CD4-positive, CD25-positive, alpha-beta regulatory T cell (primary cell): ENCODE data around the gene HOXB9. TPM values are rescaled to one million over a fixed set of nuclear protein-coding genes. Genes with fewer than 3 reads are reported as not detected.

Source experiments
- ATAC-seq, 2 donors: fragments of 150-1000 bp; cut with Tn5 transposase; one replicate each; pipeline ENCODE4 v1.10.0; 2021; ENCODE audit warnings: low read depth in 2 of 2, moderate number of reproducible peaks in 2 of 2, moderate library complexity in 1 of 2
- DNase-seq, 3 donors: peaks; one replicate each; pipeline versions ENCODE4 v3.0.0 to v3.0.0-alpha.2; 2012 to 2022; ENCODE audit warnings: mixed read lengths in 1 of 3
- H3K27ac ChIP-seq: one replicate; pipeline ENCODE4 v1.7.0; 2013; ENCODE audit warnings: mild to moderate bottlenecking, low read length; ENCODE audit not compliant: insufficient read depth, poor library complexity, severe bottlenecking
- H3K27me3 ChIP-seq: one replicate; pipeline ENCODE4 v1.7.0; 2013; ENCODE audit warnings: low read length; ENCODE audit not compliant: control insufficient read depth, insufficient read depth
- H3K36me3 ChIP-seq: one replicate; pipeline ENCODE4 v1.7.0; 2013; ENCODE audit warnings: mild to moderate bottlenecking, low read length, moderate library complexity; ENCODE audit not compliant: control insufficient read depth, insufficient read depth
- H3K4me1 ChIP-seq: 2 replicates; pipeline ENCODE4 v1.7.0; 2013; ENCODE audit warnings: mild to moderate bottlenecking, low read length; ENCODE audit not compliant: insufficient read depth, control insufficient read depth, poor library complexity, severe bottlenecking
- H3K4me3 ChIP-seq: one replicate; pipeline ENCODE4 v1.7.0; 2013; ENCODE audit warnings: low read depth, mild to moderate bottlenecking, low read length, moderate library complexity
- H3K9me3 ChIP-seq, 2 experiments: 1 replicate in 1 of 2; 2 replicates in 1 of 2; pipeline ENCODE4 v1.7.0; 2013; ENCODE audit warnings: low read length in 2 of 2, mild to moderate bottlenecking in 1 of 2, moderate library complexity in 1 of 2; ENCODE audit not compliant: control insufficient read depth in 2 of 2
- H3K27ac Mint-ChIP-seq, 3 donors: one replicate each; pipeline ENCODE4 v1.8.0; 2020 to 2022; ENCODE audit warnings: mild to moderate bottlenecking in 3 of 3, mixed read lengths in 3 of 3, moderate library complexity in 2 of 3
- H3K27me3 Mint-ChIP-seq: one replicate; pipeline ENCODE4 v1.8.0; 2022; ENCODE audit warnings: mild to moderate bottlenecking, mixed read lengths
- H3K36me3 Mint-ChIP-seq: one replicate; pipeline ENCODE4 v1.8.0; 2020; ENCODE audit warnings: mixed read lengths
- H3K4me1 Mint-ChIP-seq, 4 donors: one replicate each; pipeline ENCODE4 v1.8.0; 2020 to 2022; ENCODE audit warnings: mixed read lengths in 4 of 4, mild to moderate bottlenecking in 1 of 4
- H3K4me3 Mint-ChIP-seq, 4 donors: one replicate each; pipeline ENCODE4 v1.8.0; 2020 to 2022; ENCODE audit warnings: mild to moderate bottlenecking in 4 of 4, mixed read lengths in 4 of 4, moderate library complexity in 3 of 4
- H3K9me3 Mint-ChIP-seq, 7 donors: one replicate each; pipeline ENCODE4 v1.8.0; 2020 to 2022; ENCODE audit warnings: mixed read lengths in 7 of 7, mild to moderate bottlenecking in 3 of 7, moderate library complexity in 2 of 7
- polyA plus RNA-seq, 4 donors: library from polyadenylated mRNA; unstranded; fragments of 300-500 nt; fragmentation: Illumina TruSeq; gene quantifications; one replicate each; pipeline ENCODE4 v1.2.3, GENCODE V29; 2021
- total RNA-seq: library from RNA; stranded (reverse); gene quantifications from one replicate; pipeline ENCODE4 v1.2.3, GENCODE V29; 2022

HOXB9 gene
- total and polyA plus RNA-seq, 5 donors from 2014 or later = 0.25 TPM; not detected in 4

- H3K27me3 ChIP-seq = peaks cover 44% of the 10 kb centered on the region
- H3K4me3 Mint-ChIP-seq = no peak overlapping the region
- no peaks in the 10 kb centered on the region for H3K9me3 Mint-ChIP-seq
- ATAC-seq (no peak), DNase-seq (no peak)
- H3K4me1 Mint-ChIP-seq = peaks cover 8 to 52% (median 37%) of the 10 kb centered on the region in 4 donors
- H3K27ac Mint-ChIP-seq = no peak overlapping the region
- no peaks in the 10 kb centered on the region for H3K36me3 Mint-ChIP-seq
- H3K4me3 ChIP-seq = no peak overlapping the region
- H3K9me3 ChIP-seq = no peaks in the 10 kb centered on the region
- peaks cover 44% of the 10 kb centered on the region for H3K4me1 ChIP-seq
- no peaks in the 10 kb centered on the region for H3K36me3 ChIP-seq
- no peak overlapping the region for H3K27ac ChIP-seq
- peaks cover 88% of the 10 kb centered on the region for H3K27me3 Mint-ChIP-seq
Observed at GRCh38 chr17:48594538-48595277, 31.4 kb downstream of the HOXB9 start.

GRCh38 chr17:48593840-48594537, 32.2 kb downstream of the HOXB9 start:
- Histone ChIP-seq H3K4me1 (peaks cover 44% of the 10 kb centered on the region), H3K27me3 (peaks cover 39% of the 10 kb centered on the region), H3K36me3 (no peaks in the 10 kb centered on the region), H3K27ac (no peak overlapping the region), H3K9me3 (no peaks in the 10 kb centered on the region), H3K4me3 (peak overlapping the region; percentile 70)
- Mint-ChIP-seq H3K9me3 (no peaks in the 10 kb centered on the region), H3K4me3 (peak overlapping the region; percentile 36 to 86 (median 79)), H3K27ac (no peak overlapping the region), H3K4me1 (peaks cover 8 to 53% (median 37%) of the 10 kb centered on the region in 4 donors), H3K27me3 (peaks cover 88% of the 10 kb centered on the region), H3K36me3 (no peaks in the 10 kb centered on the region)
- DNase-seq (peak; percentile 71 to 79 (median 77)), ATAC-seq (peak; percentile 65 to 72)

GRCh38 chr17:48593126-48593829, 32.9 kb downstream of the HOXB9 start, which contains the start of gene HOXB5:
HOXB5 (minus strand) TSS chr17:48593779; CDS start chr17:48593682, 97 bp downstream.
- Histone ChIP-seq H3K4me3 (peak within 1 kb of the TSS; percentile 70), H3K27ac (no peak within 1 kb of the TSS), H3K4me1 (peaks cover 42% of the 10 kb centered on the region), H3K9me3 (no peaks in the 10 kb centered on the region), H3K27me3 (peaks cover 39% of the 10 kb centered on the region), H3K36me3 (no peaks in the 10 kb centered on the region)
- ATAC-seq (peak in 1 of 2 donors; percentile 17), DNase-seq (peak in 1 of 3 donors; percentile 33)
- no peak within 1 kb of the TSS for H3K27ac Mint-ChIP-seq
- H3K9me3 Mint-ChIP-seq = no peaks in the 10 kb centered on the region
- H3K4me3 Mint-ChIP-seq = peak within 1 kb of the TSS; percentile 80 to 91 (median 84)
- no peaks in the 10 kb centered on the region for H3K36me3 Mint-ChIP-seq
- H3K4me1 Mint-ChIP-seq = peaks cover 8 to 48% (median 33%) of the 10 kb centered on the region in 4 donors
- H3K27me3 Mint-ChIP-seq = peaks cover 88% of the 10 kb centered on the region

GRCh38 chr17:48592577-48592976, 33.6 kb downstream of the HOXB9 start:
- Mint-ChIP-seq H3K4me1 (peaks cover 4 to 42% (median 27%) of the 10 kb centered on the region in 4 donors), H3K36me3 (no peaks in the 10 kb centered on the region), H3K4me3 (peak overlapping the region; percentile 80 to 91 (median 84)), H3K9me3 (no peaks in the 10 kb centered on the region), H3K27me3 (peaks cover 88% of the 10 kb centered on the region), H3K27ac (no peak overlapping the region)
- no peak for DNase-seq
- no peak overlapping the region for H3K27ac ChIP-seq
- H3K4me1 ChIP-seq = peaks cover 35% of the 10 kb centered on the region
- ATAC-seq = no peak
- no peaks in the 10 kb centered on the region for H3K9me3 ChIP-seq
- H3K36me3 ChIP-seq = no peaks in the 10 kb centered on the region
- peaks cover 40% of the 10 kb centered on the region for H3K27me3 ChIP-seq
- no peak overlapping the region for H3K4me3 ChIP-seq

- no peaks in the 10 kb centered on the region for H3K36me3 Mint-ChIP-seq
- H3K9me3 Mint-ChIP-seq = no peaks in the 10 kb centered on the region
- H3K36me3 ChIP-seq = no peaks in the 10 kb centered on the region
- ATAC-seq (no peak), DNase-seq (no peak)
- no peak overlapping the region for H3K27ac Mint-ChIP-seq
- peaks cover 4 to 37% (median 24%) of the 10 kb centered on the region in 4 donors for H3K4me1 Mint-ChIP-seq
- H3K27me3 ChIP-seq = peaks cover 44% of the 10 kb centered on the region
- H3K4me3 Mint-ChIP-seq = peak overlapping the region in 2 of 4 donors; percentile 16 to 65
- H3K27me3 Mint-ChIP-seq = peaks cover 88% of the 10 kb centered on the region
- no peak overlapping the region for H3K27ac ChIP-seq
- H3K4me1 ChIP-seq = peaks cover 30% of the 10 kb centered on the region
- H3K4me3 ChIP-seq = no peak overlapping the region
- H3K9me3 ChIP-seq = no peaks in the 10 kb centered on the region
Observed at GRCh38 chr17:48592057-48592514, 34.1 kb downstream of the HOXB9 start.

DNA sequence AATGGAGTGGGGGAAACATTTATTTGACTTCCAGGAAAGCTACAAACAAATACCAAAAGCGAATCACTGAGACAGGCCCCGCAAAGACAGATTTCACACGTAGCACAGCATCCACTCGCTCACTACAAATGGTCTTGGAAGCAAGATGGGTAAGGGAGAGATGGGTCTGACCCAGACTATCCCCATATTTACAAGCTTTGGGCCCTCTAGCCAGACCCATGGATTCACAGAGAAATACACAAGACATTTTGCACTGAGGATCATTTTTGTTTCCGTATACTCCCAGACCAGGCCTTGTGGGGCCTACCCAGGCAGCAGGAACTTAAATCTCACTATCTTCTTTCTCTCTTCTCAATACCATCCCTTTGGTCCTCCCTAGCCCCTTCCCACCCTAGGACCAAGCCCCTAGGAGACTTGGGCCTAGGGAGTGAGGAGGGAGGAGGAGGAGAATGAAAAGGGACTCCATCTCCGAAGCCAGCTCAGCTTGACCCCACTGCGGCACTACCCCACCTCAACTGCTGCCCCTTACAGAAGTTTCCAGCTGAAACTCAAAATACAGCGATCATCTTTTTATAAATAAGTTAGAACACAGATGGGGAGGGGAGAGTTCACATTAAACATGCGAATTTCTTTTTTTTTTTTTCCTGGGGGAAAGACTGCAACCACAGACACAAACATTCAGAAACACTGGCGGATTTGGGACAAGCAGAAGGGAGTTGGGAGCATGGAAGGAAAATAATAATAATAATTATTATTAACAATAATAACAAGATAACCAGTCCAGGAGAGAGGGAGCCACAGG, 34.7 kb downstream of the HOXB9 start:
- no peak for DNase-seq
- Mint-ChIP-seq H3K4me1 (peaks cover 3 to 34% (median 23%) of the 10 kb centered on the region in 4 donors), H3K9me3 (no peaks in the 10 kb centered on the region), H3K36me3 (no peaks in the 10 kb centered on the region), H3K4me3 (peak overlapping the region in 3 of 4 donors; percentile 16 to 74 (median 65)), H3K27me3 (peaks cover 88% of the 10 kb centered on the region), H3K27ac (no peak overlapping the region)
- Histone ChIP-seq H3K27ac (no peak overlapping the region), H3K4me3 (no peak overlapping the region), H3K36me3 (no peaks in the 10 kb centered on the region), H3K9me3 (no peaks in the 10 kb centered on the region), H3K4me1 (peaks cover 25% of the 10 kb centered on the region), H3K27me3 (peaks cover 43% of the 10 kb centered on the region)
- ATAC-seq = no peak
